Panc1 (cell line): ENCODE measurements around the gene CTBP1. TPM values are rescaled to one million over a fixed set of nuclear protein-coding genes. Genes with fewer than 3 reads are reported as not detected.

ENCODE experiments used
- ATAC-seq: fragments of 200-7000 bp; cut with Tn5 transposase; 2 replicates; pipeline ENCODE4 v1.9.1; 2020; ENCODE audit warnings: mild to moderate bottlenecking, moderate library complexity
- BruUV-seq: library from RNA; stranded (reverse); fragments of 400-500 nt; replicated peaks from 2 replicates; lab custom pipeline; 2021; lab: Mats Ljungman, UMichigan
- CTCF ChIA-PET: fragments of 300-600 bp; sonication (Branson Sonifier 250); formaldehyde crosslinking; loops from one replicate; lab custom pipeline; 2022; ENCODE audit warnings: antibody characterized with exemption; lab: Charles Lee
- POLR2A ChIA-PET: fragments of 300-600 bp; sonication (Branson Sonifier 250); formaldehyde crosslinking; loops from one replicate; lab custom pipeline; 2022; ENCODE audit warnings: antibody characterized with exemption; lab: Charles Lee
- DNase-seq: peaks from one replicate; pipeline ENCODE4 v3.0.0-alpha.2; 2010; ENCODE audit warnings: low read depth, low spot score
- H3K27ac ChIP-seq: 2 replicates; pipeline ENCODE4 v1.5.1; 2011; ENCODE audit warnings: mild to moderate bottlenecking, low read length, inconsistent platforms
- H3K27me3 ChIP-seq: fragments of 200-500 bp; sonication (Bioruptor generic); 2 replicates; pipeline ENCODE4 v1.6.0; 2014; ENCODE audit warnings: low read length, inconsistent platforms; ENCODE audit not compliant: control insufficient read depth, insufficient read depth
- H3K36me3 ChIP-seq: fragments of 200-500 bp; sonication (Bioruptor generic); 2 replicates; pipeline ENCODE4 v1.5.1; 2014; ENCODE audit warnings: inconsistent platforms, mild to moderate bottlenecking, low read length, moderate library complexity; ENCODE audit not compliant: control insufficient read depth, insufficient read depth
- H3K4me1 ChIP-seq: 2 replicates; pipeline ENCODE4 v1.5.1; 2011; ENCODE audit warnings: inconsistent platforms, mild to moderate bottlenecking, low read length, moderate library complexity; ENCODE audit not compliant: control insufficient read depth, insufficient read depth
- H3K4me3 ChIP-seq, 2 experiments: 2 replicates each; pipeline ENCODE4 v1.5.1; 2011 to 2012; ENCODE audit warnings: low read depth in 2 of 2, low read length in 2 of 2, mild to moderate bottlenecking in 2 of 2, inconsistent platforms in 1 of 2, moderate library complexity in 1 of 2
- H3K9me3 ChIP-seq: fragments of 200-500 bp; sonication (Bioruptor generic); 2 replicates; pipeline ENCODE4 v1.5.1; 2014; ENCODE audit warnings: low read depth, mild to moderate bottlenecking, inconsistent platforms, low read length, moderate library complexity; ENCODE audit not compliant: control insufficient read depth, insufficient read depth
- POLR2AphosphoS5 ChIP-seq: IDR thresholded peaks from 2 replicates; pipeline ENCODE4 v1.6.1; 2012; ENCODE audit warnings: mild to moderate bottlenecking, low read depth, low read length, moderate library complexity
- SIN3A ChIP-seq: IDR thresholded peaks from 2 replicates; pipeline ENCODE4 v1.6.1; 2012; ENCODE audit warnings: low read depth, mild to moderate bottlenecking, low read length, moderate library complexity, borderline replicate concordance; ENCODE audit not compliant: insufficient read depth
- TCF7L2 ChIP-seq: IDR thresholded peaks from 2 replicates; pipeline ENCODE4 v1.6.1; 2011; ENCODE audit warnings: mild to moderate bottlenecking, low read depth, low read length, inconsistent platforms
- in situ Hi-C: cut with HindIII; loops from 2 replicates; pipeline ENCODE4 v1.10.0; 2016; ENCODE audit warnings: low sequenced_read_pairs, low pct_unique_long_range_greater_than_20kb
- intact Hi-C: fragments of 100-400 bp; cut with micrococcal nuclease; formaldehyde crosslinking; loops from one replicate; pipeline ENCODE4 v1.10.0; 2022; ENCODE audit not compliant: unreplicated experiment
- total RNA-seq: library from RNA; stranded (reverse); gene quantifications from one replicate; pipeline ENCODE4 v1.2.1, GENCODE V29; 2021; ENCODE audit not compliant: unreplicated experiment
- TF ChIP-seq, protein P1 (sequence below), 2 experiments: IDR thresholded peaks; 2 replicates each; pipeline ENCODE4 v1.6.1; 2011 to 2012; ENCODE audit warnings: low read depth in 2 of 2, control low read depth in 1 of 2, low read length in 1 of 2, mild to moderate bottlenecking in 1 of 2, moderate library complexity in 1 of 2; ENCODE audit not compliant: insufficient read depth in 1 of 2
- TF ChIP-seq, protein P2 (sequence below): fragments of 450-650 bp; IDR thresholded peaks from 2 replicates; pipeline ENCODE4 v1.5.1; 2017; ENCODE audit warnings: mild to moderate bottlenecking

CTBP1 gene
- total RNA-seq, 1 experiment from 2014 or later, result 157 TPM

- H3K27me3 ChIP-seq, result no peaks in the 10 kb centered on the region
- in situ Hi-C loops, result no loop called here
These were observed 79.7 kb downstream of the CTBP1 start for GRCh38 chr4:1169171-1169671.

GRCh38 chr4:1168191-1169101, 80.5 kb downstream of the CTBP1 start:
- no peaks in the 10 kb centered on the region for H3K36me3 ChIP-seq
- 0 out of 2 replicates have a peak overlapping the region, but pooled peaks have one; percentile 65 for H3K27ac ChIP-seq
- H3K4me1 ChIP-seq, result peaks cover 6% of the 10 kb centered on the region; the same call in 1 of the 2 replicates
- CTCF ChIA-PET, result interaction anchor here (0.6 kb wide), 1 partner anchor 69 kb away, joined by 7 read pairs; no protein-coding TSS in a partner anchor
- intact Hi-C loops, result no loop called here
- no peak for TF ChIP-seq SIN3A
- TF ChIP-seq POLR2AphosphoS5, result no peak
- TF ChIP-seq, protein P1, sequence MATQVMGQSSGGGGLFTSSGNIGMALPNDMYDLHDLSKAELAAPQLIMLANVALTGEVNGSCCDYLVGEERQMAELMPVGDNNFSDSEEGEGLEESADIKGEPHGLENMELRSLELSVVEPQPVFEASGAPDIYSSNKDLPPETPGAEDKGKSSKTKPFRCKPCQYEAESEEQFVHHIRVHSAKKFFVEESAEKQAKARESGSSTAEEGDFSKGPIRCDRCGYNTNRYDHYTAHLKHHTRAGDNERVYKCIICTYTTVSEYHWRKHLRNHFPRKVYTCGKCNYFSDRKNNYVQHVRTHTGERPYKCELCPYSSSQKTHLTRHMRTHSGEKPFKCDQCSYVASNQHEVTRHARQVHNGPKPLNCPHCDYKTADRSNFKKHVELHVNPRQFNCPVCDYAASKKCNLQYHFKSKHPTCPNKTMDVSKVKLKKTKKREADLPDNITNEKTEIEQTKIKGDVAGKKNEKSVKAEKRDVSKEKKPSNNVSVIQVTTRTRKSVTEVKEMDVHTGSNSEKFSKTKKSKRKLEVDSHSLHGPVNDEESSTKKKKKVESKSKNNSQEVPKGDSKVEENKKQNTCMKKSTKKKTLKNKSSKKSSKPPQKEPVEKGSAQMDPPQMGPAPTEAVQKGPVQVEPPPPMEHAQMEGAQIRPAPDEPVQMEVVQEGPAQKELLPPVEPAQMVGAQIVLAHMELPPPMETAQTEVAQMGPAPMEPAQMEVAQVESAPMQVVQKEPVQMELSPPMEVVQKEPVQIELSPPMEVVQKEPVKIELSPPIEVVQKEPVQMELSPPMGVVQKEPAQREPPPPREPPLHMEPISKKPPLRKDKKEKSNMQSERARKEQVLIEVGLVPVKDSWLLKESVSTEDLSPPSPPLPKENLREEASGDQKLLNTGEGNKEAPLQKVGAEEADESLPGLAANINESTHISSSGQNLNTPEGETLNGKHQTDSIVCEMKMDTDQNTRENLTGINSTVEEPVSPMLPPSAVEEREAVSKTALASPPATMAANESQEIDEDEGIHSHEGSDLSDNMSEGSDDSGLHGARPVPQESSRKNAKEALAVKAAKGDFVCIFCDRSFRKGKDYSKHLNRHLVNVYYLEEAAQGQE (IDR thresholded peaks at IDR 0.05; ENCODE audit: insufficient read depth in 1 of 2, low read depth in 2 of 2, low read length in 1 of 2), result no peak
- TF ChIP-seq, protein P2, sequence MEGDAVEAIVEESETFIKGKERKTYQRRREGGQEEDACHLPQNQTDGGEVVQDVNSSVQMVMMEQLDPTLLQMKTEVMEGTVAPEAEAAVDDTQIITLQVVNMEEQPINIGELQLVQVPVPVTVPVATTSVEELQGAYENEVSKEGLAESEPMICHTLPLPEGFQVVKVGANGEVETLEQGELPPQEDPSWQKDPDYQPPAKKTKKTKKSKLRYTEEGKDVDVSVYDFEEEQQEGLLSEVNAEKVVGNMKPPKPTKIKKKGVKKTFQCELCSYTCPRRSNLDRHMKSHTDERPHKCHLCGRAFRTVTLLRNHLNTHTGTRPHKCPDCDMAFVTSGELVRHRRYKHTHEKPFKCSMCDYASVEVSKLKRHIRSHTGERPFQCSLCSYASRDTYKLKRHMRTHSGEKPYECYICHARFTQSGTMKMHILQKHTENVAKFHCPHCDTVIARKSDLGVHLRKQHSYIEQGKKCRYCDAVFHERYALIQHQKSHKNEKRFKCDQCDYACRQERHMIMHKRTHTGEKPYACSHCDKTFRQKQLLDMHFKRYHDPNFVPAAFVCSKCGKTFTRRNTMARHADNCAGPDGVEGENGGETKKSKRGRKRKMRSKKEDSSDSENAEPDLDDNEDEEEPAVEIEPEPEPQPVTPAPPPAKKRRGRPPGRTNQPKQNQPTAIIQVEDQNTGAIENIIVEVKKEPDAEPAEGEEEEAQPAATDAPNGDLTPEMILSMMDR, result no peak
- H3K4me3 ChIP-seq, result peak overlapping the region; percentile 64 to 68
- no peak for ATAC-seq
- H3K27me3 ChIP-seq, result no peaks in the 10 kb centered on the region
- in situ Hi-C loops, result no loop called here
- BruUV-seq, result no TSS peak
- H3K9me3 ChIP-seq, result no peaks in the 10 kb centered on the region
- DNase-seq, result no peak
- POLR2A ChIA-PET, result interaction anchor here (0.6 kb wide), 2 partner anchors 158 to 1491 kb away, joined by 3 to 4 read pairs; no protein-coding TSS in a partner anchor

More at GRCh38 chr4:1169171-1169671, 79.7 kb downstream of the CTBP1 start:
- H3K36me3 ChIP-seq, result no peaks in the 10 kb centered on the region
- BruUV-seq, result no TSS peak
- ChIA-PET POLR2A (no interaction called here), CTCF (interaction anchor here (0.5 to 0.6 kb wide), 2 partner anchors 11 to 182 kb away, joined by 3 read pairs; no protein-coding TSS in a partner anchor)
- peaks cover 6% of the 10 kb centered on the region; the same call in 1 of the 2 replicates for H3K4me1 ChIP-seq
- intact Hi-C loops, result no loop called here
- ATAC-seq (no peak), DNase-seq (no peak)
- H3K4me3 ChIP-seq, result no peak overlapping the region
- no peaks in the 10 kb centered on the region for H3K9me3 ChIP-seq
- TF ChIP-seq, protein P1 (IDR thresholded peaks at IDR 0.05; ENCODE audit: insufficient read depth in 1 of 2, low read depth in 2 of 2, low read length in 1 of 2), result no peak
- no peak for TF ChIP-seq TCF7L2
- TF ChIP-seq, protein P2, result no peak
- no peak for TF ChIP-seq POLR2AphosphoS5
- TF ChIP-seq SIN3A, result no peak
- no peak overlapping the region for H3K27ac ChIP-seq
